ENCODE measurements around the gene MPIG6B.

The MPIG6B gene, protein sequence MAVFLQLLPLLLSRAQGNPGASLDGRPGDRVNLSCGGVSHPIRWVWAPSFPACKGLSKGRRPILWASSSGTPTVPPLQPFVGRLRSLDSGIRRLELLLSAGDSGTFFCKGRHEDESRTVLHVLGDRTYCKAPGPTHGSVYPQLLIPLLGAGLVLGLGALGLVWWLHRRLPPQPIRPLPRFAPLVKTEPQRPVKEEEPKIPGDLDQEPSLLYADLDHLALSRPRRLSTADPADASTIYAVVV

DNA sequence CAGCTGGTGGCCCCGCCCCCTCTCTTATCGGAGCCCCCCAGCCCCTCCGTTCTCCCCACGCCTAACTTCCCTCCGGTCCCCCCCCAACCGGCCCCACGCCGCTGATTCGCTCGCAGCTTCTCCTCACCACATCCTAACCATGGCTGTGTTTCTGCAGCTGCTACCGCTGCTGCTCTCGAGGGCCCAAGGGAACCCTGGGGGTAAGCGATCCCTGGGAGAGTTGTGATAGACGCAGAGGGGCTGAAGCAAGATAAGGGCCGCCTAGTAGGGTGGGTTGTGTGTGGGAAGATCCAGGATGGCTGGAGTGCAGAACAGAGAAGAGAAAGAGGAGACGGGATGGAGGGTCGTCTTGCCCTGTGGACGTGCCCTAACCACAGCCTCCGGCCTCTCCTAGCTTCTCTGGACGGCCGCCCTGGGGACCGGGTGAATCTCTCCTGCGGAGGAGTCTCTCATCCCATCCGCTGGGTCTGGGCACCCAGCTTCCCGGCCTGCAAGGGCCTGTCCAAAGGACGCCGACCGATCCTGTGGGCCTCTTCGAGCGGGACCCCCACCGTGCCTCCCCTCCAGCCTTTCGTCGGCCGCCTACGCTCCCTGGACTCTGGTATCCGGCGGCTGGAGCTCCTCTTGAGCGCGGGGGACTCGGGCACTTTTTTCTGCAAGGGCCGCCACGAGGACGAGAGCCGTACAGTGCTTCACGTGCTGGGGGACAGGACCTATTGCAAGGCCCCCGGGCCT lies at the start of gene MPIG6B:
TSS of gene MPIG6B (plus strand) at position 129 of the 735 bp plus-strand sequence. CDS start at position 140, 11 bp downstream.
- DNase-seq (ENCODE audit: low read depth in 2 of 2): no peak

DNA sequence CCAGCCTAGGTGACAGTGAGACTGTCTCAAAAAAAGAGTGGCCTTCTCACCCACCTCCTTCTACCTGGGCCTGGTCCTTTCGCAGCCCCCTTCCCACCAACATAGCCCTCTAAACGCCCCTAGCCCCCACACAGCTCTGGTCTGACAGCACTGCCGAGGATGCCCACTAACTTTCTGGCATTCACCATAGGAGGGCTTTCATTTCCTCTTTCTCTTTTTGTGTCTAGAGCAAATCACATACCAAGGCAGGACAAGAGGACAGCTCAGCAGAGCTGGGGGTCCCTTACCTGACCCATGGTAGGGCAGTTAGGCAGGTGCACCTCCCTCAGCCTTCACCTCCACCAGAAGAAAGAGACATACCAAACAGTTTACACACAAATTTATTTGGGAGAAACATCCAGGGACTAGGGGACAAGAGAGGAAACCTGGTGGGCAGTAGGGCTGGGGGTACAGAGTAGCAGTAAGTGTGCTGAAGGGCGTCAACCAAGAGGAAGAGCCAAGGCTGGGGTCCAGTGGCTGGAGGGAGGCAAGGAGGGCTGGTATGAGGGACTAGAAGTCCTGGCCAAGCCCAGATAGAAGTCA lies 46.8 kb upstream of the MPIG6B start:
- DNase-seq (ENCODE audit: low read depth in 2 of 2): no peak

DNA sequence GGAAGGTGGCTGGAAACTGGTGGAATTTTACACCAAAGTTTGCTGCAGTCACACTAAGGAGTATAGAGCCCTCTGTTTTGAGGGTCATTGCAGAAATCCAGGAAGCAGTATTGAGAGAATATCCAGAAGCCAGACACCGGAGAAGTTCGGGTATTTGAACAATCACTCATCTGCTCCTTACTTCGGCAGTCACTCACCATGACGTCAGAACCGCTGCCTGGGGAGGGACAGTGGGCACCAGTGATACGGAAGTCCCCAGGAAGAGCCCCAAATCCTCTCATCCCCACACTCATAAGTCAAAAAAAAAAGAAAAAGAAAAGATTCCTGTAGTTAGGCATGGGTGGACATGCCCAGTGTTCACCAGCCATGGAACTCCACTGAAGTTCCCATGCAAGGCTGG lies 46.3 kb upstream of the MPIG6B start:
- DNase-seq (ENCODE audit: low read depth in 2 of 2): no peak

DNA sequence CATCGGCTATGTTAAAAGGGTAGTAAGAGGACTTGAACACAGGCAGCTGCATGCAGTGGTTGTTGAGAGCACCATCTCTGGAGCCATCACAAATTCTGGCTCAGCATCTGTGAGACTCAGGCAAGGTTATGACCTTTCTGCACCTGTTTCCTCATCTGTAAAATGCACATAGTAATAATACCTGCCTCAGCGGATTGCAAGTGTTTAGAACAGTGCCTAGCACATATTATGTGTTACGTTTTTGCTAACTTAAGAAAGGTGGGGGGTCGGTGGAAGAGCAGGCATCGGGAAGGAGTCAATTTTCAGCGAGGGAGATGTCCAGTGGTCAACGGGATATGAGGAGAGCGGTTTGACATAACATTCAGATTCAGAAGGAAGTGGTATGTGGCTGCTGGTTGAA lies 45.2 kb upstream of the MPIG6B start:
- DNase-seq (ENCODE audit: low read depth in 2 of 2): no peak

DNA sequence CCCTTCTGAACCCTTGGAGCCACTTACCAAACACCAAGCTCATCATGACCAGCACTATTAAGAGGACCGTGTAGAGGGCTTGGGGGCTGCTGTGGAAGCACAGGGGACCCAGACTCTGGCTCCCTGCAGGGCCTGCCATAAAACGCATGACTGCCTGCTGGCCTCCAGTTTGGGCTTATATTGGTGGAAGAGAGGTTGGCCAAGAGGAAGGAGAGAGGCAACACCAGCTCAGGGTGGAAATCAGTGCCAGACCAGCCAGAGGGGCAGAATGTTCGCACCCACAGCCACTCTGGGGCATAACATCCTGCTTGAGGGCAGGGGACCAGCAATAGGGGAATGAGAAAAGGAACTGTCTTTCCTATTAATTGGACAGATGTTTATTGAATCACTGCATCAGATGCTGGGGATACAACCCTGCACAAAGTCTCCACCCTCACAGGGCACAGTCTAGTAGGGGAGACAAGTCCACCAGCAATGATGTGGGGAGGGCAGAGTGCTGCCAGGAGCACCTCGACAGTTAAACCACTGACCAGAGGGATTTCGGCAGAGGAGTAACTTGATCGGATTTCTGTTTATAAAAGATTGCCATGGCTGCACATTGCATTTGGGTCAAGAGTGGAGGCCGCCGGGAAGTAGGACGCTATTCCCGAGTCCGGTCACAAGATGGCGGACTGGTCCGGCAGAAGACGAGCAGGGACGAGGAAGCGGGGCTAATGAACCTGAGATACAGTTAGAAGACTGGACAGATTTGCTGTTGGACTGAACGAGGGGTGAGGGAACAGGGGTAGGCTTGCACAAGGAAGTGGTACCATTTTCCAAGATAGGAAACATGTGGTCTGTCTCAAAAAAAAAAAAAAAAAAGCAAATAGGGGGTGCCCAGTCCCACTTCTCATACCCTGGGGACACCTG lies 42.7 kb upstream of the MPIG6B start, which contains the start of gene LY6G5C:
TSS of gene LY6G5C (minus strand) at position 842 of the 909 bp plus-strand sequence. CDS start at position 148, 694 bp downstream.
- peak; percentile 43 for DNase-seq (ENCODE audit: low read depth in 2 of 2)

DNA sequence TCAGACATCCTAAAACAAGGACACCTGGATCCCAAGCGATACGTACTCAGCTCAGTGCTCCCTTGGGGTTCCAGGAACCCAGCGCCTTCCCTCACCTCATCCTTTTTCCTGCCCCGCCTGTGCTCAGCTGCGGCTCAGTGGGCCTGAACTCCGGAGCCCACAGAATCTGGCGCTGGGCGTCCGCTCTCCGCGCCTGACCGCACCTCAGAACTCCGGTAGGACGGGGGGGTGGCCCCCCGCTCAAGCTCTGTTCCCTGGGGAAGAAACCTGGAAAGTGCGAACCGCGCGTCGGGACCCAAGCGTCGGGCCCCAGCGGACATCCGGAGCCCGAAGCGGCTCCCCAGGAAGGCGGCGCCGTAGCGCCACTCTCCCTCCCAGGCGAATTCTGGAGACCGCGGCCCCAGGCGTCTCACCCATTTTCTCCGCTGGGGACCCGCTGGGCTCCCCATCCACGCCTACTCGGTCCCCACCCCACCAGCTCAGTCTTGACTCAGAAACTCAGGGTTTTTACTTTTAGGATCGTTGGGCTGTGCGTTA lies 42.0 kb upstream of the MPIG6B start:
- DNase-seq (ENCODE audit: low read depth in 2 of 2): no peak

DNA sequence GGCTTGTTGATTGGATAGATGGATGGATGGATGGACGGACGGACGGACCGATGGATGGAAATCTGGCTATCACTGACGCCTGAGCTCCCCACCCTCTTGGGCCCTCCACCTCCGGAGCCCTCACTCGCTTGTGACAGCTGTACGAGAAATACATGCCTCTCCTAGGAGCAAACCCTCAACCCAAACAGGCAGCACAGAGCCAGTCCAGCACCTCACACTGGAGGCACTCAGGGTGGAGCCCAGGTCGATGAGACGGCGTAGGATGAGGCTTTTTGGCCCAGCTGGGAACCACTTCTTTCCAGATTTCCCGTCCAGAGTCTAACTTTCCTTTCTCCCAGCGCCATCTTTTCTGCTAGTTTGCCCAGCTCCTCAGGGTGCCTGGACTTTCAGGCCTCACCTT lies 39.6 kb upstream of the MPIG6B start:
- DNase-seq (ENCODE audit: low read depth in 2 of 2): no peak

DNA sequence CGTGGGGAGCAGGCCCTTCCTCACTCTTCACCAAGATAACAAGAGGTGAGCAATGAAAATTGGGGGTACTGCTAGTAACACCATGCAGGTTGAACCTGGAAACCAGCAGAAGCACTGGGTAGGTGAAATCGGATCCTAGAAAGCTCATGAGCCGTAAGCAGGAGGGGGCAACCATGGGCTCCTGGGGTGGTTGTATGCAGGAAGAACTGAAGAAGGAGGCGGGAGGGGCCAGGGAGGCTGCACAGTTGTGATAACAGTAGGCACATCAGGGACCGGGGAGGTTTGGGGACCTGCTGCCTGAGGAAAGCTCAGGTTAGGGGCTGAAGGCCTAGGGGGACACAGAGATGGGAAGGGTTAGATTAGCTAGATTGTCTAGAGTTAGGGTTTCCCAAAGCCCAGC lies 36.7 kb upstream of the MPIG6B start:
- DNase-seq (ENCODE audit: low read depth in 2 of 2): no peak

DNA sequence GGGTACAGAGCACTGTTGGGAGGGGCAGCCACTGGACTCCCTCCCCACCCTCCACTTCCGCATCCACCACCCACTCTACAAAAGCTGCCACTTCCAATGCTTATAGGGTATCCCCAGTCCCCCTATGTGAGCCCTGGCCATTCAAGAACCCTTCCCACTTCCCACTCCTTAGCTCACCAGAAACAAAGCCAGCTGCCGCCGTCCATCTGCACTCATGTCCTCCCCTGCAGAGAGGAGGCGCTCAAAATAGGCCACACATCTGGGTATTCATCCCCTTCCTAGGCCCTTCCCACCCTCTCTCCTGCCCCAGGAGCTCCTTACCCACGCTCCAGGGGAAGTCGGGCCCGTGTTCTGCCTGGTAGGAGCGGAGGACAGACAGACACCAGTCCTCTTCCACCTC lies 35.9 kb upstream of the MPIG6B start:
- DNase-seq (ENCODE audit: low read depth in 2 of 2): no peak

DNA sequence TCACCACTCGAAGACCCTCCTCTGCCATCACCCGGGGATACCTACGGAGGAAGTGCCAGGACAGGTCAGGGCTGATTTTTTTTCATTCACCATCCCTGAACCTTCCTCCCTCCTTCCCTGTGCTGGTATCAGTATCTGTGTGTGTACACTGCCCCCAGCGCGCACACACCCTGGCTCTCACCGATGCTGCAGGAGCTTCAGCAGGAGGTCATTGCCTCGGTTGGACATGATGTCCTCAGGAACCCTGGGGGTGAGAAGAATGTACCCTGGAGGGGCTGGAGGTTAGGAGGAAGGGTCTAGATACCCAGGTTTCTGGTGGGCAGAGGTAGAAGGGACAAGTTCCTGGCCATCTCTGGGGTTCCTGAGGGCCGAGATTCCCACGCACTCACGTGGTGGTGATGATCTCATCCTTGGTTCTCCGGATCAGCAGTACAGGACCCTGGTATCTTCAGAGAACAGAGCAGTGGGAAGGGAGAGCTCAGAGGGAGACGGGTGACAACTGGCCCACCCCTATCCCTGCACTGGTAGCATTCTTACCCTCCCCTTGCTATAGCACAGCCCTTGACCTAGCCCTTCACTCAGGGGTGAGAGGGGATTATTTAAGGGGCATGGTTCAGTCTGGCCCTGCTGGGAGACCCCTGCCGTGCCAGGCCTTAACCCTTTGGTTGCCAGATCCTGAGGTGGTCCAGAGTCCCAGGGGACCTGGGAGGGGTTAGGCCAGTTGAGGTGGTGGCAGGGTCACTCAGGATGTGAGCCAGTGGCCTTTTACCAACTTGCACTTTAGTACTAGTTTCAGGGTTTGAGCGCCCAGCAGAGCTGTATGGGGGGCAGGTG lies 35.1 kb upstream of the MPIG6B start:
- DNase-seq (ENCODE audit: low read depth in 2 of 2): no peak

DNA sequence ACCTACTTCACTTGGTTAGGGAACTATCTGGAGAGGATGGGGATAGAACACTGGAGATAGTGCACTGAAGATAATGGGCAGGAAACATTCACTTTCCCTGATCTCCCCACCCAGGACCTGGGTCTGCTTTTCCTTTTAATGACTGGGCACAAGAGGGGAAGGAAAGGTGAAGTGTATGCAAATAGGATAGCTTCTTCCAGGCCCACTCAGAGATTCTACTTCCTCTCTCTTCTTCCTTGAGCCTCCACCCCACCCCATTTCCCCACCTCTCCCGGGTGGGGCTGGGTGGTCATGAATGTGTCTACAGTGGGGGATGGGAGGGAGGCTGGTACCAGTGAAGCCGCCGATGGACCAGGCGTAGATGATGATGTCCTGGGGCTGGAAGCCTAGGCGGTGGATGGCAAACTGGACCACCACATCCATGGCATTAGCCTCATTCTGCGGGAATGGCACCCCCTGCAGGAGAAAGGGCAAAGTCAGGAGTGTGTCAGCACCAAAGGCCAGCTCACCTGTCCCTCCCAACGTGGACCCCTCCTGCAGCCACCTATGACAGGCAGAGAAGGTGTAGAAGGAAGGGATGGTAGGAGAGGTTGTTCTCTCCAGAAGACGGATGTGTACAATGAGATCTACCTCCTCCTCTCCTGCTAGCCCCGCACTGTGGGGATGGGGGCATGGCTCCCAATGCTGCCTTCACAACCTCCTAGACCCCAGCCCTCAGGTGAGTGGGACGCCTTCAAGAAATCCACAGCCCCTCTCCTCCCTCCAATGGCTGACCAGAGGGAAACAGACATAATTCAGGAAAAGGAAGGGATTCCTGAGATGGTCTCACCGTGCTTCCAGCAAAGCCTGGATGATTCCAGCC lies 33.7 kb upstream of the MPIG6B start:
- DNase-seq (ENCODE audit: low read depth in 2 of 2): no peak

DNA sequence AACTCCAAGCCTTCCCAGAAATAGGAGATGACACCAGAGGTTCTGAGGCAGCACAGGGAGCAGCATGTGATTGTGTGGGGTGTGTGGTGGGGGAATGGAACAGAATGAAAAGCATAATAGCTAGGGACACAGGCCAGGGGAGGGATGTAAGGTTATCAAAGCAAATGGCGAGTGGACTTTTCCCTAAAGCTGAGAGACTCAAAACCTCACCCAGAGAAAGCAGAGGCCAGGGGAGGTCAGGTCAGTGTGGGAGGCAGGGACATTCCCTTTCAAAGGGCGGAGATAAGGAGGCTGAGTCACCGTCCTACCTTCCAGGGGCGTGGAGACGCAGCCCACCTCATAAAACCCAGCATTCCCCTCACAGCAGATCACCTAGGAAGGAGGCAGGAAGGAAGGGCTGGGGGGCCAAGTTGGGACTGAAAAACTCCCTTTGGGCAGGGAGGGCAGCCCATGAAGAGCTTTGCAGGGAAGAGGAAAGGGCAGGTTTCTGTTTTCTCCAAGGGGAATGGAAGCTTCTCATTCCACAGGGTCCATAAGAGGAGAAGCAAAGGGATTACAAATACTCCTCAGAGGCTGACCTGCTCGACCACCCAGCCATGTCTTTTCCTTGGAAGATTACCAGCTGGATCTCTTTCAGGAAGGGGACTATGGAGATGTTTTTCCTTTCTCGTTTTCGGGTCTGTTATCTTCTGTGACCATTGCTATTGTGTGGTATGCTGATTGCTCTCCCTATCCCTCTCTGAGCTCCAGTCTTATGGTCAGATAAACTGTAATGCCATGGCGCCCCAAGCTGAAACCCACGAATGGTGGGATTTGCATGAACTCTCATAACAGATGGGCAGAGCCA lies 32.7 kb upstream of the MPIG6B start:
- DNase-seq (ENCODE audit: low read depth in 2 of 2): no peak

DNA sequence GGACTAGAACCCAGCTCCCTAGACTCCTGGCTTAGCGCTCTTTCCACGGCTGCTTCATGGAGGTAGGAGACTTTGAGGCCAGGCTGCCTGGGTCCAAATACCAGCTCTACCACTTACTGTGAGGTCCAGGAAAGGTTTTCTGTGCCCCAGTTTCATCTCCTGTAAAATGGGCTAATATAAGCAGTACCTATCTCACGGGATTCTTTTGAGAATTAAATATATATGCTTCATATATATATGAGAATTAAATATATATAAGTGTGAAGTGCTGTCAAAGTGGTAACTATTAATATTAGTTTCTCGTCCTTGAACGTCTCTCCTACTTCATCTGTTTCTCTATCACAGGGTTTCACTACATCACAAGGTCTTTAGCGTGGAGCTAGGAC lies 32.1 kb upstream of the MPIG6B start:
- DNase-seq (ENCODE audit: low read depth in 2 of 2): no peak

DNA sequence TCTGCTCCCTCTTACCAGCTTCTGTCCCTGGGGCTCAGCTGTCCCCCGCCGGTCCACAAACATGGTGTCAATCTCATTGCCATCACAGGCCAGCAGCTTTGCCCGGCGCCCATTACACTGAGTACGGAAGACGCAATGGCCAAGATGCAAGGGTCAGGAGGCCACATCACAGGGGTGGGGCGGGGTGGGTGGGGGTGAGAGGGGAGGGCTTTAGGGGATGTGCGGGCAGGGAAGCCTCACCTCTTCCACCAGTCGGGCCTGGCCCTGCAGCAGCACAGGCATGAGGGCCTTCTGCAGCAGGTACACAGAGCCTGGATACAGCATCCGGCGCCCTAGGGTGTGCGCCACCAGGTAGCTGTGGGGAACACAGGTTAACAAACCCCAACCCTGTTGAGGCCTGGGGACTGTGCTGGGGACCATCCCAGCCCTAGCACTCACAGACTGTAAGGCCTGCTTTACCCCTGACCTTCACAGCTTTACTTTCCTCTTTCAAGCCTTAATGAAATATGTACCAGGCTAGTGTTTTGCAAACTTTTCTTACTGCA lies 31.5 kb upstream of the MPIG6B start:
- DNase-seq (ENCODE audit: low read depth in 2 of 2): no peak

DNA sequence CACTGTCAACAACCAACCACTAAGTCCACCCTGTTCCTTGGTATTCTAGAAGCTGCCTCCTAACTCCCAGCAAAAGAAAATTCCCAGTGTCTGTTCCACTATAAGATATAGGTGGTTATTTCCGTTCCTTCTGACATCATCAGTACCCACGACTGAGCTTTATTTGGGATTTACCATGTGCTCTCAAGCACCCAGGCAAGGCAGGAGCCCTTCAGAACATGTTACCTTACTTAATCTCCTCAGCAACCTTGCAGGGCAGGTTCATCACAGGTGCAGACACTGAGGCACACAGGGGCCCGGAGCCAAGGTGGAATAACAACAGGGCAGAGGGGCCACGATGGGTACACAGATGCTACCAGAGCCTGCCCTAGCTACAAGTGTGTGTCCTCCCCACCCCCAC lies 30.8 kb upstream of the MPIG6B start:
- DNase-seq (ENCODE audit: low read depth in 2 of 2): no peak

DNA sequence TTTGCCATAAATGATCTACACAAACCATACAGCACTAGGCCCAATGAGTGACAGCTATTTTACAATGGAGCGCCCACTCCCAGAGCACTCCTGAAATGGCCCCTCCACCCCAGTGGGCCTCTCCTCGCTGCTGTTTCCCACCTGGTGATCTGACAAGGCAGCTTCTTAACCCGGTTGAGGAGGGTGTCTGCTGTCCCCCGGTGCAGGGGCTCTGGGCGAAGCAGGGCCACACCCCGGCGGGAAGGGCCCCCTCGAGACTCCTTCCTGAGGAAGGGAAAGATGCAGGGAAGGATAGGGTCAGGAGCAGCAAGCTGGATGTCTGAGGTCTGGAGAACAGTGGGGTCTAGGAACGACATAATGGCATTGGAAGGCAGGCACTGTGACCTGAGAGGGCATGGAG lies 30.3 kb upstream of the MPIG6B start:
- no peak for DNase-seq (ENCODE audit: low read depth in 2 of 2)

DNA sequence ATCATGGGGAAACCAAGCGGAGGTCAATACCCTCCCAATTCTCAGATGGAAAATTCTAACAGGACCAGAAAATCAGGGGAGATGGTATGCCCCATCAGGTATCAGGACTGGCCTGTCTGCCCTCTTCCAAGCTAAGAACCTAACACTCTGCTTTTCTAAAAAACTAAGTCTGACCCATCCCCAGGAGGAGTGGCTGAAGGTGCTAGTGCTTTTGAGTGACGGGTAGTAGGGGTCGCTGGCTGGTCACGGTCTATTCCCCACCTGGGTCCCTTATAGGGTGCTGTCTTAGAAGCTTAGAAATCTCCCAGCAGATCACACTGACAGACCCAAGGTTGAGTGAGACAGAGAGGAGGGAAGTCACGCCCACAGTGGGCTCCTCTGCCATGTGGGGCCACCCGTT lies 29.6 kb upstream of the MPIG6B start:
- DNase-seq (ENCODE audit: low read depth in 2 of 2): no peak

DNA sequence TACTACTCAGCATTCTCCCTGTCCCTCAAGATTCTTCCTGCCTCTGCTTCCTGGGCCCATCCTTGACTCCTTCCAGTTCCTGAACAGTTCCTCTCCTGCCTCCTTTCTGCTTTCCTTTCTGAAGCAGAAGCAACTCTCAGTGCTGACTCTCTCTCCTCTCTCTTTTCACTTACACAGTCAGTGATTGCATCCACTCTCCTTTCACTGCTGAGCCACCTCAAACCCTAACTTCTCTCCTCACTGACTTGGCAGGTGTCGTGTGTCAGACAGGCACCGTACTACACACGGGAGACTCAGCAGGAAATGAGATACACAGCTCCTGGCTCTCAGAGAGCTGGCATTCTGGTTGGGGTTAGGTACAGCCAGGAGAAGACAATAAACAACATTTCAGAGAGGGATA lies 25.6 kb upstream of the MPIG6B start:
- DNase-seq (ENCODE audit: low read depth in 2 of 2): no peak

Data from stimulated activated CD8-positive, alpha-beta memory T cell treated with anti-CD3 and anti-CD28 coated beads, Interleukin-7, amount 100 ng/mL, for 4 hours (primary cell).